Cardiac muscle cell (in vitro differentiated cells and primary cell): ENCODE measurements around the gene HOXD12. TPM values are rescaled to one million over a fixed set of nuclear protein-coding genes. Genes with fewer than 3 reads are reported as not detected.

ENCODE experiments used
- DNase-seq, 2 donors: peaks; one replicate each; pipeline versions ENCODE4 v3.0.0 to v3.0.0-alpha.2; 2010 to 2017; ENCODE audit warnings: low read depth in 1 of 2, low spot score in 1 of 2
- H3K27ac ChIP-seq: fragments of 200-600 bp; sonication (generic); 2 replicates; pipeline ENCODE4 v1.5.1; 2016
- H3K27me3 ChIP-seq: fragments of 200-600 bp; sonication (generic); 2 replicates; pipeline ENCODE4 v1.6.0; 2016; ENCODE audit warnings: control low read depth
- H3K36me3 ChIP-seq: fragments of 200-600 bp; sonication (generic); 2 replicates; pipeline ENCODE4 v1.5.1; 2016; ENCODE audit warnings: control low read depth
- H3K4me1 ChIP-seq: fragments of 200-600 bp; sonication (generic); 2 replicates; pipeline ENCODE4 v1.8.1; 2017; ENCODE audit warnings: low read depth, mild to moderate bottlenecking, mixed run types
- H3K4me3 ChIP-seq: fragments of 200-600 bp; sonication (generic); 2 replicates; pipeline ENCODE4 v1.5.1; 2016; ENCODE audit warnings: mild to moderate bottlenecking
- H3K9me3 ChIP-seq: fragments of 200-600 bp; sonication (generic); 2 replicates; pipeline ENCODE4 v1.5.1; 2017; ENCODE audit warnings: low read depth, mild to moderate bottlenecking, control low read depth
- CTCF ChIP-seq: IDR thresholded peaks from 2 replicates; pipeline ENCODE4 v1.5.1; 2012; ENCODE audit warnings: low read depth, mild to moderate bottlenecking, low read length
- polyA plus RNA-seq: library from polyadenylated mRNA; unstranded; fragments of >200 nt; fragmentation: Nextera tagmentation; extraction: Ambion mirVana; gene quantifications from 2 replicates; pipeline ENCODE4 v1.2.1, GENCODE V29; 2016
- total RNA-seq: library from RNA; depleted of rRNA; stranded (reverse); fragments of >200 nt; gene quantifications from 2 replicates; pipeline ENCODE4 v1.2.3, GENCODE V29; 2016

The HOXD12 gene
- total and polyA plus RNA-seq, 2 experiments from 2014 or later, result not detected

- no peak for TF ChIP-seq CTCF
- H3K27ac ChIP-seq, result no peak overlapping the region
- DNase-seq, result no peak
- H3K27me3 ChIP-seq, result peaks cover 100% of the 10 kb centered on the region
- no peaks in the 10 kb centered on the region for H3K9me3 ChIP-seq
- H3K4me3 ChIP-seq, result no peak overlapping the region
- H3K4me1 ChIP-seq, result peaks cover 3% of the 10 kb centered on the region
- no peaks in the 10 kb centered on the region for H3K36me3 ChIP-seq
Measured at GRCh38 chr2:176101842-176102241, 2.2 kb downstream of the HOXD12 start.

GRCh38 chr2:176102309-176102866 lies 2.8 kb downstream of the HOXD12 start:
- TF ChIP-seq CTCF, result no peak
- H3K27me3 ChIP-seq, result peaks cover 100% of the 10 kb centered on the region
- no peaks in the 10 kb centered on the region for H3K9me3 ChIP-seq
- H3K4me3 ChIP-seq, result no peak overlapping the region
- H3K4me1 ChIP-seq, result peaks cover 5% of the 10 kb centered on the region
- H3K27ac ChIP-seq, result no peak overlapping the region
- H3K36me3 ChIP-seq, result no peaks in the 10 kb centered on the region
- no peak for DNase-seq

GRCh38 chr2:176103194-176103593 lies 3.6 kb downstream of the HOXD12 start:
- peaks cover 5% of the 10 kb centered on the region for H3K4me1 ChIP-seq
- H3K27me3 ChIP-seq, result peaks cover 99% of the 10 kb centered on the region
- DNase-seq, result no peak
- no peak overlapping the region for H3K4me3 ChIP-seq
- H3K9me3 ChIP-seq, result no peaks in the 10 kb centered on the region
- no peak overlapping the region for H3K27ac ChIP-seq
- no peaks in the 10 kb centered on the region for H3K36me3 ChIP-seq
- no peak for TF ChIP-seq CTCF

GRCh38 chr2:176103742-176104315 lies 4.2 kb downstream of the HOXD12 start:
- TF ChIP-seq CTCF, result no peak
- Histone ChIP-seq H3K27ac (no peak overlapping the region), H3K36me3 (no peaks in the 10 kb centered on the region), H3K9me3 (no peaks in the 10 kb centered on the region), H3K4me1 (peaks cover 5% of the 10 kb centered on the region), H3K4me3 (no peak overlapping the region), H3K27me3 (peaks cover 99% of the 10 kb centered on the region)
- no peak for DNase-seq

- H3K9me3 ChIP-seq, result no peaks in the 10 kb centered on the region
- no peaks in the 10 kb centered on the region for H3K36me3 ChIP-seq
- H3K4me3 ChIP-seq, result no peak overlapping the region
- TF ChIP-seq CTCF, result no peak
- H3K27ac ChIP-seq, result no peak overlapping the region
- H3K4me1 ChIP-seq, result peaks cover 5% of the 10 kb centered on the region
- H3K27me3 ChIP-seq, result peaks cover 99% of the 10 kb centered on the region
- peak in 1 of 2 donors; percentile 44 for DNase-seq
Measured at GRCh38 chr2:176104316-176105077, 4.9 kb downstream of the HOXD12 start.
